GM21515 (cell line): Measurements from ENCODE around the gene SLC16A9.

Experiments used
- ATAC-seq: cut with Tn5 transposase; IDR thresholded peaks from one replicate; pipeline ENCODE4 v1.9.1; 2021; ENCODE audit not compliant: unreplicated experiment

SLC16A9 gene

DNA sequence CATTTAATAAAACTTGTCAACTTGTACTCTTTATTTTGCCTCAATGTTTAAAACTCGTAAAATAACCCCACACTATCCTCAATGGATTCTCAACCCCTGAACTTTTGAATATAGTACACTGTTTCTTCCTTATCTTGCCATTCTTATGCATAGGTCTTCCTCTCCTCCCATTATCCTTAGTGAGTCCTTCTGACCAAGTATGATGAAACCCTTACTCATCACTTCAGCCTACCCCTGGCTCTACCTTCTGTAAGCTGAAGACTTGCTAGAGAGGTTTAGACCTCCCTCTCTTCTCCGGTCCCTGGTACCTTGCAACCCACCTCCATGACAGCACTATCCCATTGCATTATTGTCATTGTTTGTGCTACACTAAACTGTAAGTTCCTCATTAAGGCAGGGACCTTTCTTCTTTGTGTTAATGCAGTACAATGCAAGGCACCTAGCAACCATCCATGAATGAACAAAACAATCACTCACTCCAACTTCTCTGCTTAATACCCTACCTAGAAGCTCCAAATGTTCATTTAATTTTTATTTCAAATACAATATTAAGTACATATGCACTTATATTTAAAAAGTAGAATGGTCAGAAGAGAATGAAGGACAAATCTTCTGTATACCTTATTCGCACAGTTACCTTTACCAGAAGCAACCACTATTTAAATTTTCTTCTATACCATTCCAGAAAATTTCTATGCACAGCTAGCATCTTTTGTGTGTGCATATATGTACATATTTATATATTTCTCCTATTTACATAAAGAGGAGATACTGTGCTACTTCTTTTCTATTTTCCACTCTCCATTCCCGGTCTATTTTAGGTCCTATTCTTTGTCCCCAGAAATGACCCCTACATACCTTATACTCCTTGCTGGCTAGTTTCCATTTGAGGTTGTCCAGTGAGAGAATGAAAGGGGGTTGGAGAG is 77.5 kb downstream of the SLC16A9 start:
- no peak for ATAC-seq

DNA sequence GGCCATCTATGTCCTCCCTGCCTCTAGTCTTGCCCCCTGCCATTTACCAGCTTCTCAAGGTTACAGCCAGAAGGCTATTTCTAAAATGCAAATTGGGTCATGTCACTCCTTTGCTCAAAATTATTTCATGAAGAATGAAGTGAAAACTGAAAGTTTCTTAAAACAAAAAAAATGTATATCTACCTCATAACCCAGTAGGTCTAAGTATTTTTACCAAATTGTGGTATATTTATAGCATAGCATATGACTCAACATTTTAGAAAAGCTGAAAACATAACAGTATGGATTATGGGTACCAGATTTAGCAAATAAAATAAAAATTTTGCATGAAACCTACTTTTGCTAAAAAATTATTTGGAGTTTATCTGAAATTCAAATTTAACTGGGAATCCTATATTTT is 78.4 kb downstream of the SLC16A9 start:
- no peak for ATAC-seq

DNA sequence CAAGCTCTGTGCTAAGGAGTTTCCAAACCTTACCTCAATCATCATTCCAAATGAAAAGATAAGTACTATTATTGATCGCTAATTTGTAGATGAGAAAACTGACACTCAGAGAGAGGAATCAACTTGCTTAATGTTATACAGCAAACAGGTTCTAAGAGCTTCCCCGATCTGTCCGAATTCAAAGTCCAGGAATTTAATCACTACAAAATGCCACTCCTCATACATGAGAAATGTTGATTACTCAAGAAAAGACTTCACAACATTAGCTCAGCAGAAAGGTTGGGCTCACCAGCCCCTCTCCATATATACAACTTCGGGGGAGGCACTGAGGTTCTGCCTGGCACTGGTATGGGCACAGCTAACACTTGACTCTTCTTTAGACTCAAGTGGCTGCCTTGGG is 80.7 kb downstream of the SLC16A9 start:
- no peak for ATAC-seq

DNA sequence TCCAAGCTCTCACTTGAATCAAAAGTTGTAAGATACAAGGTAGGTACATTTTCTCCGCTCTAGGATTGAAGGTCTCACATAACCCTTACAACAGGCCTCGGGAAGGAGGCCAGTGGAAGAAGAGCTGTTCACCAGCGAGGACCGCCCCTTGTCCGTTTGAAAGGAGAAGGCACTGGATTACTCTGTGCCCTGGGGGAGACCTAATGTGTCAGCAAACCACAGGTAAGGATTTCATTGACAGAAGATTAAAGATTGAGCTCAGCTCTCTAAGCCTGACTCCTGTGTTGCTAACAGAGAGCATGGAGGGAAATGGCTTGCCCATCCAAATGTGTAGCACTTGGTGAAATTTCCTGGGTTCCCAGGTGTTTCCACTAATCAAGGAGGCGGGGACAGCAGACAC is 81.2 kb downstream of the SLC16A9 start:
- no peak for ATAC-seq

DNA sequence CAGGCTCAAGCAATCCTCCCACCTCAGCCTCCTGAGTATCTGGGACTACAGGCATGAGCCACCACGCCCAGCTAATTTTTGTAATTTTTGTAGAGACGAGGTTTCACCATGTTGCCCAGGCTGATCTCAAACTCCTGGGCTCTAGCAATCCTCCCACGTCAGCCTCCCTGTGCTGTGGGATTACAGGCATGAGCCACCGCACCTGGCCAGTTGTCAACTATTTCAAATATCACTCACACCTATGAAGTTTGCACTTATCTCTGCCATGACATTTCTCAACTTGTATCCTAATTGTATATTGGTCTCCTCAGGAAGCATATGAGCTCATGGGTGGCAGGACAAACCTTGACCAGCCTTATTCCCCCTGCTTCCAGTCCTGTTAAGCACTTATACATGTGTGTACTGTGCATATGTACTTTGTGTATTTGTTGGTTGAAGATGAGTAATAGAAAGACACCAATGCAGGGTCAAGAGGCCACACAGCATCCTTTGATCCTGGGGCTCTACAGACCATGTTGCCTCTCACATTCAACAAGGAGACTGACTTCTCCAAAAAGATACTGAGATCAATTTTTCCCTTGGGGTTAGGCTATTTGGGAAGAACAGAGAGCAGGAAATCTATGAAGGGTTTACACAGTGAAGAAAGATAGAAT is 82.2 kb downstream of the SLC16A9 start:
- no peak for ATAC-seq

DNA sequence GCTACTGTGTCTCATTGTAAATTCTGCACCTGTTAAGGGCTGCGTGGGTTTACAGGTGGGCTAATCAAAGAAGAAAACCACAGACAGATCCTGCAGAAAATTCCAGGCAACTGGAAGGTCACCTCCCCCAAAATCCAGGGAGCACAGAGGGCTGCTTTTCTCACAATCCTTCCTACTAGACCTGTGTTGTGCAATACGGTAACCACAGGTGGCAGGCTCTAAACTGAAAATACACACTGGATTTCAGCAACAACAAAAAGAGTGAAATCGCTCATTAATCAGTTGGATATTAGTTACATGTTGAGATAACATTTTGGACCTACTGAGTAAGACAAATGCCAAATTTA is 83.2 kb downstream of the SLC16A9 start:
- no peak for ATAC-seq

DNA sequence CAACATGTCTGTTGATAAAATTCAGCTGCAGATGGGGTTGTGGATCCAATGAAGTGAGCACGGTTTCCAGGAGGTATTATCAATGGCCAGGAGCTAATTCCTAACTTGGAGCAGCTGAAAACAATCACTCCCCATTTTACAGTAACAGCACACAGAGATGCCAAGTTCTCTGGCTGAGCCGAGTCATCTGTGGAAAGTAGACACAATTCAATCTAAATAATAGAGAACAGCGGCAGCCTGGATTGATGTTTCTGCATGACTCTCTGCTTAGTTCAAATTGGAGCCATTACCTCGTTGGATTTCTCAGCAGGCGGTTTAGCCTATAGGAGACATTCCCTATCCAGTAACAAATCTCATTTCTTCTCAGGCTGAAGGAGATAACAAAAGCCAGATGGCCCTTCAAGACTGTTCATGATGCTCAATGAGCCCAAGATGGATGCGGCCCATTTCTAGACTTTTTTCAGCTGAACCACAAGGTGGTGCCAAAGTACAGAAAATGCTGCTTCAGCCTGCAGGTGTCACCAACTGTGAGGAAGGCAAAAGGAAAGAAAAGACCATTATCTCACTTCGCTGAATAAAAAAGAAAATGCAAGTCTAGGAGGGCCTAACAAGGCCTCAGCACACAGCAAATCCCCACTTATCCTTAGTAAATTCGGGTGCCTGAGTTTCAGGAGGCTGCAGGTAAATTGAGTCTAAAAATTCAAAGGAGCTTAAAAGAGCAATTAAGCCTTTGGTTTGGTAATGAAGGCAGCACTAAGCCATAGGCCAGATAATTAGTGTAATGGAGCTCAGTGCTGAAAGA is 83.7 kb downstream of the SLC16A9 start:
- peak; percentile 92 for ATAC-seq

DNA sequence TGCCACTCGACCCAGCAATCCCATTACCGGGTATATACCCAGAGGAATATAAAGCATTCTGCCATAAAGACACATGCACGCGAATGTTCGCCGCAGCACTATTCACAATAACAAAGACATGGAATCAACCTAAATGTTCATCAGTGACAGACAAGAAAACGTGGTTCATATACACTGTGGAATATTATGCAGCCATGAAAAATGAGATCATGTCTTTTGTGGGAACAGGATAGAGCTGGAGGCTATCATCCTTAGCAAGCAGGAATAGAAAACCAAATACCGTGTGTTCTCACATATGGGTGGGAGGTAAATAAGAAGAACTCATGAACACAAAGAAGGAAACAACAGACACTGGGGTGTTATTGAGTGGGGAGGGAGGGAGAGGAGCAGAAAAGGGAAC is 84.7 kb downstream of the SLC16A9 start:
- no peak for ATAC-seq

DNA sequence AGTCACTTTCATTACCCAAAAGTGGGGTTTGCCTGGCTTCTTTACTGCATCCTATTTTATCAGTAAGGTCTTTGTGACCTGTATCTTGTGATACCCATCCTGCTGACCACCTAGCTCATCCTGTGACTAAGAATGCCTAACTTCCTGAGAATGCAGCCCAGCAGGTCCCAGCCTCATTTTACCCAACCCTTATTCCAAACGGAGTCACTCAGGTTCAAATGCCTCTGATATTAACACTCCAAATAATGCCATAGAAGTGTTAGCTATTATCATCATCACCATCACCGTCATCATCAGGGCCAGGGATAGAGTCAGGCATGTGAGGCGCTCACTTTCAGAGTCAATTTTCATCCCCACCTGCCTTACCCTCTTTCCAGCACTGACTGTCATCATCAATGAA is 85.5 kb downstream of the SLC16A9 start:
- no peak for ATAC-seq

DNA sequence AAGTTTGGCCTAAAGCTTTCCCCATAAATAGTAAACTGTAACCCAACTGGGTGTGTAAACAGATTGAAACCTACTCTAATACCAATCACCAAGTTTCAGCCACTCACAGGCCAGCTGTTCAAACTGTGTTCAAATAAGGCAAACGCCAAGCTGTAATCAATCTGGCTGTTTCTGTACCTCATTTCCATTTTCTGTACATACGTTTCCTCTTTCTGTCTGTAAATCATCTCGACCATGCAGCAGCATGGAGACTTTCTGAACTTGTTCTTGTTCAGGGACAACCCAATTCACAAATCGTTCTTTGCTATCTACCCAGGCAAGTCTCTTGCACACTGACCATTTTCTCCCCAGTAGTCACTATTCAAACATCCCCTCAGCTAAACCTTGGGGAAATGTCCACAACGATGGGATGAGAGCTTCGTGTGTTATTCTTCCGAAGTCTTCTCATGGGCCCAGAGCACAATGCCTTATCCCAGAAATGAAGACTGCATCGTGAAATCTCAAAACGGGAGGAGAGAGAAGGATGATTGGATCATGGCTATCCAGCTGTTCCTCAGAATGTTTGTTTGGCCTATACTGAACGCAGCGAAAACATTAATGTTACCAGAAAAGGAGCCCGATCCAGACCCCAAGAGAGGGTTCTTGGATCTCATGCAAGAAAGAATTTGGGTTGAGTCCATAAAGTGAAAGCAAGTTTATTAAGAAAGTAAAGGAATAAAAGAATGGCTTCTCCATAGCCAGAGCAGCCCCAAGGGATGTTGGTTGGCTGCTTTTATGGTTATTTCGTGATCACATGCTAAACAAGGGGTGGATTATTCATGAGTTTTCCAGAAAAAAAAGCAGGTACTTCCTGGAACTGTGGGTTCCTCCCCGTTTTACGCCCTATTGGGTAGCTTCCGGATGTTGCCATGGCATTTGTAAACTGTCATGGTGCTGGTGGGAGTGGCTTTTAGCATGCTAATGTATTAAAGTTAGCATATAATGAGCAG is 86.2 kb downstream of the SLC16A9 start:
- no peak for ATAC-seq

DNA sequence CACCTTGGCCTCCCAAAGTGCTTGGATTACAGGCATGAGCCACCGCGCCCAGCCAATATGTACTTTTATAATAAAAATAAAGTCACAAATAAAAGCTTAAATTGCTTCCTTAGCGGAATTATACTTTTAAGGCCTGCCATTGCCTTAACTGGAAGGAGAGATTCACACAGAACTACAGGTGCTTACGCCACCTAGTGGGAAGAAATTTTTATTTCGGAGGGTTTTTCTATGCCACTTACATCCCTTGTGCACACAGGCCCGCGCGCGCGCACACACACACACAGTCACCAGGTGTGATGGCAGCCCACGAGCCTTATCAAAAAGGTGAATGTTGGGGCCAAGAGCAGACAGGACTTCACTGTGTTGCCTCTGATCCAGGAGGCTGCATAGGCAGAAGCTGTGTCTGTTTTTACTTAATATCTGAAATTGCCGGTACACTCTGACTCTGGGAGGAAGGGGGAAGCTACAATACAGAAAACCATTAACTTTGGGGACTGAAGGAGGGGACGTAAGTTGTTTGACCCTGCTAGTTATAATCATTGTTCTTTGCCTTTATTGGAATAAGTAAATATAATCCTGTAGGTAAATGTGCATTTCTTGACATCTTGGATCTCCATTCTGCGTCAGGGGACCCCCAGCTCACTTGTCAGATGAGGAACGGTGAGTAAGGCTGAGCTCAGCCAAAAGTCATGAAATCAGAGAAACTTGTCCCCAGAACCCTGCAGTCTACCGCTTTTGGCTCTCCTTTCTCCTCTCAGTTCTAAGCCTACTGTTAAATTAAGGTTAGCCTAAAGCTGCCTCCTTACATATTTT is 87.1 kb downstream of the SLC16A9 start:
- ATAC-seq, result no peak

DNA sequence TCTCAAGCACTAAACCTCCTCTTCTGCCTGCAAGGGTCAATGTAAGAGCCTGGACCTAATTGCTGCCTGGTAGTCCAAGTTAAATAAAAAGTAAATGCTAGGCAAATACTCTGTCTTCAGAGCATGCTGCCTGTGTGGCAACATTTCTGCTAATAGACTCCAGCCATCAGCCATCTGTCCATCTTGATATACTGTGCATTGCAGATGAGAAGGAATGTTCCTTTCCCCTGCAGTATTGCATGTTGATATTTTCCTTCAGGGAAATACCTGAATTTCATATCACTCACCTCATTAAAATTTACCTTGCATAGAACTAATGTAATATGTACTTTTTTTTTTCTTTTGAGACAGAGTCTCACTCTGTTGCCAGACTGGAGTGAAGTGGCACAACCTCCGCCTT is 87.9 kb downstream of the SLC16A9 start:
- ATAC-seq, result no peak

DNA sequence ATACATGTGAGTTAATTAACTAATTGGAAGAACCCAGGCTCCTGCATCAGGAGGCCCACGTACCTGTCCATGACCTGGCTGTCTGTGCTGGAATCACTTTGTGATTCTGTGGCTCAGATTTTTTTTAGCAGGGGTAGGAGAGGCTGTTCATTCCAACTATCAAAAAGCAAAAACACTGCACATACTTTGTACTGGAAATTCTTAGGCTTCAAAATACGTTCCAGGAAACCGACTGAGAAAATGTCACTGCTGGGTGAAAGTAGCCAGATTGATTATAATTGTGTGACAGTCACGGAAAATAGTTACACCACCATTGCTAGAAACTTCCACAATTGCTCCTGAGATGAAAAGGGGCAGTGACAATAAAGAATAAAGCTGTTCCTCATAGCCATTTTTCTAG is 91.0 kb downstream of the SLC16A9 start:
- ATAC-seq, result no peak

DNA sequence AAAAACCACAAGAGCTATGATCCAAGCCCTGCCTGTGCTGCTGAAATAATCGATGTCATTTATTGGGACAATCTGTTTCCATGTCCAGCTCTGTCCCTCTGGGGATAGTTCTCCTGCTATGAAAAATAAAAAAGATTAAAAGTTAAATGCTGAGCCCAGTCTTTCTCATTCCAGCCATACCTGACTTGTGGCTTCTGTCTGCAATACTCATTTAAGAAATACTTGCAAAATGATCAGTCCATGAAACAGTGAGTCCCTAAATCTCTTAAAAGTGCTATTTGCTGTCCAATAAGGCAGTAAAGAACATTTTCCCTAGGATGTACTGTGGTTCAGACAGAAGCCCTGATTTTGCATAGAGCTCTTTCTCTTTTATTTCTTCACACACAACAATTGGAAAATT is 91.7 kb downstream of the SLC16A9 start:
- no peak for ATAC-seq

DNA sequence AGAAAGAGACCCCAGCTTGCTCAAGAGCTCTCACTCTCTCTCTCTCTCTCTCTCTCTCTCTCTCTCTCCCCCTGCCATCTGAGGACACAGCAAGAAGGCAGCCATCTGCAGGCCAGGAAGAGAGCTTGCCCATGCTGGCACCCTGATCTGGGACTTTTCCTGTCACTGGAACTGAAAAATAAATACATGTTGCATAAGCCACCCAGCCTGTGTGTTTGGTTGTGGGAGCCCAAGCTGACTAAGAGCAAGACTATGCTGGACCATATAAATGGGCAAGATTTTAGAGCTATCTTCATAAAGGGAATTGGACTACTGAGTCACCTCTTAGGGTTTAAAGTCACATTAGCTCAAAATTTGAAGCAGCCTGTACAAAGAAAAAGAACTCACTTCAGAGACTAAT is 98.6 kb downstream of the SLC16A9 start:
- no peak for ATAC-seq

DNA sequence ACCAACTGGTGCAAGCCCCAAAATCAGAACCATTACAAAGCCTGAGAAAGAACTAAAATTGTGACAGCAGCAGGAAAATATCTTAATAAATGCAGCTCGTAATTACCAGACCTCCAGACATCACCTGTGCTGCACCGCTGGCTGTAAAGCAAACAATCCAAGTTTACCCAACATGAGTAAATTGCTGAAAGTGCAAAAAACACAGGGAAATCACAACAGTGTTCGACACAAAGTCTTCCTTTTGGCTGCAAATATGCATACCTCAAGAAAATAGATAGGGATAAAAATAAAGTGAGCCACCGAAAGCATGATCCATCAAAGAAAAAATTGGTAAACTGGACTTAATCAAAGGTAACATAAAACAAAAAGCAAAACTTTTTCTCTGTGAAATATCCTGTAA is 101.7 kb downstream of the SLC16A9 start:
- no peak for ATAC-seq

DNA sequence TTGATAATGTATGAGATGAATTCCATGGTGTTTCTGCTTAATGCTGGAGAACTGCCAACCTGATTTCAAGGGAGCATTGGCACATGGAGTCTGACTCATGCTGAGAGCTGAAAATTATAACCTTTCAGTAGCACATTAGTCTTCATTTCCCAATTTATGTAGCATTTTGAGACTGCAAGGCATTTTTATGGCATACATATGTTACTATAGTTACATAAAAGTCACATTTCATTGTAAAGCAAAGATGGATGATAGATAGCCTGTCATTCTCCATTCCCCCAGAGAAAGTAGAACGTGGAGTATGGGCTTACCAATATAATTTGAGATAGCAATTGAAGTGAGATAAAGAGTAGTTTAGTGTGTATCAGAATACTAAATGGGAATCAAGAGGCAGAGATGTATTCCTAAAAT is 103.1 kb downstream of the SLC16A9 start:
- no peak for ATAC-seq

DNA sequence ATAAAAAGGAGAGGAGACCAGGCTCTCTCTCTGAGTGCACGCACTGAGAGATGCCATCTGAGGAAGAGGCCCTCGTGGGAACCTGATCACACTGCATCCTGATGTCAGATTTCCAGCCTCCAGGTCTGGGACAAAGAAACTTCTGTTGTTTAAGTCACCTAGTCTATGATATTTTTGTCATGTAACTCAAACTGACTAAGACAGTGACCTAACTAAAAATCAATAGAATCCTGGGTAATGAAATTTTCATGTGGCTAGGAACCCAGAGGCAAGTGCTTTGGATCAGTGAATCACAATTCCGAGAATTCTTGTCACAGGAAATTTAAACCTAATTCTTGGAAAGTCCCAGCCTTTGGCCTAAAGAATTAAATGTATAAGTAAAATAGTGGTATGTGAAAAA is 107.7 kb downstream of the SLC16A9 start:
- ATAC-seq, result no peak
